Mesothelial cell of epicardium (in vitro differentiated cells): Measurements from ENCODE around the gene IGSF3. TPM values are rescaled to one million over a fixed set of nuclear protein-coding genes. Genes with fewer than 3 reads are reported as not detected.

Experiments used
- DNase-seq, 2 experiments: peaks; one replicate each; pipeline ENCODE4 v3.0.0; 2021; ENCODE audit warnings: low spot score in 2 of 2; ENCODE audit not compliant: unreplicated experiment in 2 of 2
- H3K27ac Mint-ChIP-seq: 2 replicates; pipeline ENCODE4 v1.8.0; 2021; ENCODE audit warnings: mixed read lengths
- H3K27me3 Mint-ChIP-seq: 2 replicates; pipeline ENCODE4 v1.8.0; 2021; ENCODE audit warnings: low read depth, mixed read lengths
- H3K36me3 Mint-ChIP-seq: 2 replicates; pipeline ENCODE4 v1.8.0; 2021; ENCODE audit warnings: mixed read lengths
- H3K4me1 Mint-ChIP-seq: 2 replicates; pipeline ENCODE4 v1.8.0; 2021; ENCODE audit warnings: mixed read lengths
- H3K4me3 Mint-ChIP-seq: 2 replicates; pipeline ENCODE4 v1.8.0; 2021; ENCODE audit warnings: mild to moderate bottlenecking, moderate library complexity, mixed read lengths
- H3K9me3 Mint-ChIP-seq: 2 replicates; pipeline ENCODE4 v1.8.0; 2021; ENCODE audit warnings: mixed read lengths
- CTCF ChIP-seq: fragments of 200-600 bp; sonication (generic); IDR thresholded peaks from one replicate; pipeline ENCODE4 v1.5.0; 2021; ENCODE audit warnings: antibody characterized with exemption; ENCODE audit not compliant: unreplicated experiment
- total RNA-seq: library from RNA; stranded (reverse); gene quantifications from 3 replicates; pipeline ENCODE4 v1.2.1, GENCODE V29; 2021

The IGSF3 gene
- total RNA-seq, 1 donor from 2014 or later: 59.2 TPM

GRCh38 chr1:116545359-116545705 lies 122.2 kb downstream of the IGSF3 start:
- TF ChIP-seq CTCF: no peak
- no peaks in the 10 kb centered on the region for H3K9me3 Mint-ChIP-seq
- H3K4me3 Mint-ChIP-seq: no peak overlapping the region
- no peak for DNase-seq
- no peaks in the 10 kb centered on the region for H3K27me3 Mint-ChIP-seq
- H3K36me3 Mint-ChIP-seq: peaks cover 2% of the 10 kb centered on the region
- H3K4me1 Mint-ChIP-seq: no peaks in the 10 kb centered on the region
- H3K27ac Mint-ChIP-seq: no peak overlapping the region

DNA sequence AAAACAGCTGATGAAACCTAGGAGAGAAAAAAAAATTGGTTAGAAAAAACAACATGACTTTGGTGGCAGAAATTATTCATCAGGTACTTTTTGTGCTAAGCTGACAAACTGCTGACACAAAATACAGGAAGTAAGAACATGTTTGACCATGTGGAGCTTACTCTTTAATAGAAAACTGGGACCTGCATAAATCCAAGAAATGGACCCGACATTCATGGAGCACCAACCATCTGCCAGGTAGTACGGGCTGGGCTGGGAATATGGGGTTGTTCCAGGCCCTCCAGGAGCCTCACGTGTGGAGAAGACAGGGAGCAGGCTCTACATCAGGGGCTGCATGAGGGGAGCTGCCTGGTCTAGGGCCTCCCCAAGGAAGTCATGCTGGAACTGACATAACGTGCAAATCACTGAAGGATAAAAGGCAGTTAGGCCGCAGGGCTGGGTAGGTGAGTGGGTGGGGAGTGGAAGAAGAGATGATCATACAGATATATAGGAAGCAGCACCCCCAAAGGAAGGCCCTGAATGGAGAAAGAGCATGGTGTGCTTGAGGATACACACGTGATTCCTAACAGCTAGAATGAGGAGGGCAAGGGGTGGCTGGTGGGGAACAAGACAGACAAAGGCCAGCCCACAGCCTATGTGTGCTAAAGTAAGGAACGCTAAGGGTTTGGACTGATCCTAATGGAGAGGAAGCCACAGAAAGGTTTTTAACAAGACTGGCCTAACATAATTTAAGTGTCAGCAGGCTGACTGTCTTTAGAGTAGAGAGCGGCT lies 122.8 kb downstream of the IGSF3 start:
- Mint-ChIP-seq H3K27ac (no peak overlapping the region), H3K36me3 (peaks cover 2% of the 10 kb centered on the region), H3K4me1 (no peaks in the 10 kb centered on the region), H3K4me3 (no peak overlapping the region), H3K9me3 (no peaks in the 10 kb centered on the region), H3K27me3 (no peaks in the 10 kb centered on the region)
- TF ChIP-seq CTCF: no peak
- DNase-seq: no peak

DNA sequence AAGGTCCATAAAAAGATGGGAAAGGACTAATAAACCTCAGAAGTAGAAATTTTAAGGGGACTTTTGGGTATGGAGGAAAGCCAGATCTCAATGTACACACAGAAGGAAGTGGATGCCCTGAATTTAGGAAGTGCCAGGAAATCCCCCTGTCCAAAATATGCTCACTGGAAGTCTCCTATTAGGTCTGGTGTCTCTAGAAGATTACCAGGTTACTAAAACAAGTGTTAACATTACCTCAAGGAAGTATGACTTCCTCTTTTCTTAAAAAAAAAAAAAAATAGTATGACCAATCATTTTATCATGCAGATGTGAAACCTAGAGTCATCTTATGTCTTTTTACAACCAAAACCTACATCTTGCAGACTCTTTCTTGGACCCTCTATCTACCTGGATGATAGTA lies 127.4 kb downstream of the IGSF3 start:
- no peak for DNase-seq
- Mint-ChIP-seq H3K4me1 (no peaks in the 10 kb centered on the region), H3K27me3 (no peaks in the 10 kb centered on the region), H3K4me3 (no peak overlapping the region), H3K27ac (no peak overlapping the region), H3K9me3 (peaks cover 3% of the 10 kb centered on the region), H3K36me3 (peaks cover 8% of the 10 kb centered on the region)
- TF ChIP-seq CTCF: no peak

DNA sequence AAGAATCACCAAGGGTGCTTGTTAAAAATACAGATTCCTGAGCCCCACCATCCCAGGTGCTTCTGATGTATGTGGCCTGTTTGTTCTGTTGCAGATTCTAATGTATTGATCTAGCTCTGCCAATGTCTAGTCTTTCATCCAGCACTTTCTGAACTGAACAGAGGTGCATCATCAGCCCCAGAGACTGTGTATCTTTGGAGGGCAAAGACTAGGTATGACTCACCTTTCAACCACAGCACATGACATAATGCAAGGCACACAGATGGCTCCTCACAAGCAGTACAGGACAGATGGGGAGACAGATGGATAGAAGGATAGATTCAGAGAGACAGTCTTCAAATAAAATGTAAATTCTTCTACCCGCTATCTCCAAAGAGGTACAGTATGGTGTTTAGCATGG lies 129.0 kb downstream of the IGSF3 start:
- TF ChIP-seq CTCF: no peak
- Mint-ChIP-seq H3K27ac (no peak overlapping the region), H3K9me3 (peaks cover 3% of the 10 kb centered on the region), H3K27me3 (no peaks in the 10 kb centered on the region), H3K4me3 (no peak overlapping the region), H3K36me3 (peaks cover 17% of the 10 kb centered on the region), H3K4me1 (no peaks in the 10 kb centered on the region)
- no peak for DNase-seq

DNA sequence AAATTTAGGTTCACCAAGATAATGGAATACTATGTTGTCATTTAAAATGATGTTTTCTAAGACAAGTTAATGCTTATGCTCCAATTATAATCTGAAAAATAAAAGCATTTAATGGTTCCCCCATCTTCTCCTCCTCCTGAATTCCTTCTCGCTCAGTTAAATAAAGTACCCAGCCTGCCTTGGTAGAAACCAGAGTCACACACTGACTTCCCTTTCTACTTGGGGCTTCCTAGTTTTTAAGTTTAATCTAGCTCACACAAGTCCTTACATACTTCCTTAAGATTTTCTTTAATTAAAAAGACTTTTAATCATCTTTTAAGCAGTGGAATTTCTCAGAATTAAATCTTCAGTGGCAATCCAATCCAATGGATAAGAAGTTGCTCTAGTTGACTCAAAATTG lies 129.6 kb downstream of the IGSF3 start:
- no peak overlapping the region for H3K27ac Mint-ChIP-seq
- H3K9me3 Mint-ChIP-seq: peaks cover 6% of the 10 kb centered on the region
- H3K27me3 Mint-ChIP-seq: no peaks in the 10 kb centered on the region
- no peak for TF ChIP-seq CTCF
- H3K36me3 Mint-ChIP-seq: peaks cover 22% of the 10 kb centered on the region
- no peak for DNase-seq
- no peaks in the 10 kb centered on the region for H3K4me1 Mint-ChIP-seq
- no peak overlapping the region for H3K4me3 Mint-ChIP-seq
